Osteoblast (primary cell): Measurements from ENCODE around the gene OR51T1. TPM values are rescaled to one million over a fixed set of nuclear protein-coding genes. Genes with fewer than 3 reads are reported as not detected.
A peak's percentile ranks its signal among the peaks of the same experiment; 100 is the strongest.

ENCODE experiments used
- DNase-seq: peaks from one replicate; pipeline ENCODE4 v3.0.0; 2011; ENCODE audit warnings: low spot score, mixed read lengths; ENCODE audit not compliant: insufficient read length; ENCODE audit errors: missing footprints
- H2AFZ ChIP-seq: 2 replicates; pipeline ENCODE4 v1.6.0; 2011; ENCODE audit warnings: mild to moderate bottlenecking, low read length
- H3K27ac ChIP-seq: 2 replicates; pipeline ENCODE4 v1.5.1; 2011; ENCODE audit warnings: mild to moderate bottlenecking, low read depth, low read length, moderate library complexity
- H3K27me3 ChIP-seq: 2 replicates; pipeline ENCODE4 v1.6.0; 2012; ENCODE audit warnings: mild to moderate bottlenecking, control low read depth, inconsistent platforms, low read length, moderate library complexity; ENCODE audit not compliant: insufficient read depth
- H3K36me3 ChIP-seq: 2 replicates; pipeline ENCODE4 v1.5.1; 2011; ENCODE audit warnings: mild to moderate bottlenecking, low read length, control low read depth, moderate library complexity; ENCODE audit not compliant: insufficient read depth
- H3K4me1 ChIP-seq: 2 replicates; pipeline ENCODE4 v1.5.1; 2011; ENCODE audit warnings: mild to moderate bottlenecking, low read length, control low read depth, moderate library complexity; ENCODE audit not compliant: insufficient read depth
- H3K4me2 ChIP-seq: 2 replicates; pipeline ENCODE4 v1.6.0; 2011; ENCODE audit warnings: mild to moderate bottlenecking, low read length; ENCODE audit not compliant: insufficient read depth
- H3K4me3 ChIP-seq: fragments of 200-600 bp; sonication (generic); 3 replicates; pipeline ENCODE4 v1.5.1; 2012; ENCODE audit warnings: mild to moderate bottlenecking, low read length, inconsistent platforms; ENCODE audit not compliant: insufficient read depth
- H3K79me2 ChIP-seq: 2 replicates; pipeline ENCODE4 v1.6.0; 2012; ENCODE audit warnings: mild to moderate bottlenecking, low read length, control low read depth, inconsistent platforms; ENCODE audit not compliant: insufficient read depth
- H3K9me3 ChIP-seq: 2 replicates; pipeline ENCODE4 v1.5.1; 2011; ENCODE audit warnings: low read depth, low read length, control low read depth
- H4K20me1 ChIP-seq: 2 replicates; pipeline ENCODE4 v1.6.0; 2012; ENCODE audit warnings: mild to moderate bottlenecking, low read length, control low read depth; ENCODE audit not compliant: insufficient read depth
- CTCF ChIP-seq: IDR thresholded peaks from 2 replicates; pipeline ENCODE4 v1.5.1; 2011; ENCODE audit warnings: mild to moderate bottlenecking, low read depth, low read length, moderate library complexity; ENCODE audit errors: extremely low read depth
- total RNA-seq: library from RNA; depleted of rRNA; stranded (reverse); fragments of >200 nt; gene quantifications from 2 replicates; pipeline ENCODE4 v1.2.3, GENCODE V29; 2012

The OR51T1 gene, protein sequence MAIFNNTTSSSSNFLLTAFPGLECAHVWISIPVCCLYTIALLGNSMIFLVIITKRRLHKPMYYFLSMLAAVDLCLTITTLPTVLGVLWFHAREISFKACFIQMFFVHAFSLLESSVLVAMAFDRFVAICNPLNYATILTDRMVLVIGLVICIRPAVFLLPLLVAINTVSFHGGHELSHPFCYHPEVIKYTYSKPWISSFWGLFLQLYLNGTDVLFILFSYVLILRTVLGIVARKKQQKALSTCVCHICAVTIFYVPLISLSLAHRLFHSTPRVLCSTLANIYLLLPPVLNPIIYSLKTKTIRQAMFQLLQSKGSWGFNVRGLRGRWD
- total RNA-seq, result not detected in 2 replicates

DNA sequence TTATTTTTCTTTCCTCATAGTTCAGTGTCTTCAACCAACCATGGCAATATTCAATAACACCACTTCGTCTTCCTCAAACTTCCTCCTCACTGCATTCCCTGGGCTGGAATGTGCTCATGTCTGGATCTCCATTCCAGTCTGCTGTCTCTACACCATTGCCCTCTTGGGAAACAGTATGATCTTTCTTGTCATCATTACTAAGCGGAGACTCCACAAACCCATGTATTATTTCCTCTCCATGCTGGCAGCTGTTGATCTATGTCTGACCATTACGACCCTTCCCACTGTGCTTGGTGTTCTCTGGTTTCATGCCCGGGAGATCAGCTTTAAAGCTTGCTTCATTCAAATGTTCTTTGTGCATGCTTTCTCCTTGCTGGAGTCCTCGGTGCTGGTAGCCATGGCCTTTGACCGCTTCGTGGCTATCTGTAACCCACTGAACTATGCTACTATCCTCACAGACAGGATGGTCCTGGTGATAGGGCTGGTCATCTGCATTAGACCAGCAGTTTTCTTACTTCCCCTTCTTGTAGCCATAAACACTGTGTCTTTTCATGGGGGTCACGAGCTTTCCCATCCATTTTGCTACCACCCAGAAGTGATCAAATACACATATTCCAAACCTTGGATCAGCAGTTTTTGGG, at the start of gene OR51T1:
OR51T1 (plus strand) TSS at position 41 of the 641 bp plus-strand sequence; CDS start at position 41, 0 bp downstream.
- H3K4me3 ChIP-seq, result no peak within 1 kb of the TSS
- H3K36me3 ChIP-seq, result no peaks in the 10 kb centered on the region
- DNase-seq, result no peak
- H3K4me2 ChIP-seq, result peak within 1 kb of the TSS; percentile 17
- peaks cover 5% of the 10 kb centered on the region for H3K4me1 ChIP-seq
- no peak for TF ChIP-seq CTCF
- no peaks in the 10 kb centered on the region for H3K79me2 ChIP-seq
- H3K9me3 ChIP-seq, result no peaks in the 10 kb centered on the region
- no peak within 1 kb of the TSS for H3K27ac ChIP-seq
- no peaks in the 10 kb centered on the region for H4K20me1 ChIP-seq
- H3K27me3 ChIP-seq, result no peaks in the 10 kb centered on the region
- H2AFZ ChIP-seq, result peak within 1 kb of the TSS; percentile 36

DNA sequence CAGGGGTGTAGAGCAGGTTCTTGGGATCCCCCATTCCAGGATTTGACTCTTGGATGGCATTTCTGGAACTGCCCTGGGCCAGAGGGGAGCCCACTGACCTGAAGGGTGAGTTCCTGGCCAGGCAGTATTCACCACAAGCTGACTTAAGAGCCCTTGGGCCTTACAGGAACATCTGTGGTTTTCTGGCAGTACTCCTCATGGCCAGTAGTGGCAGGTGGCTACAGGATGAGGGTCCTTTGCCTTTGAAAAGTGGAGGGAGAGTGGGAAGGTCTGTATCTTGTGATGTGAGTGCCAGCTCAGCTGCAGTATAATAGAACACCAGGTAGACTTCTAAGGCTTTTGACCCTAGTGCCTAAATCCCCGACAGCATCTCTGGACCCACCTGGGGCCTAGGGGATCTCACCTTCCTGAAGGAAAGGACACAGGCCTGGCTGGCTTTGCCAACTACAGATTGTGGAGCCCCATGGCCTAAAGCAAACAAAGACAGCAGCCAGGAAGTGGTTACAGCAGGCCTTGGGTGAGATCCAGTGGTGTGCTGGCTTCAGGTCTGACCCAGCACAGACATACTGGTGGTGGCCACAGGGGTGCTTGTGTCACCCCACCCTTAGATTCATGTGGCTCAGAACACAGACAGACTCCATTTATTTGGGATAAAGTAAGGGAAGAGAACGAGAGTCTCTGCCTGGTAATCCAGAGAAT, 41.7 kb upstream of the OR51T1 start:
- Histone ChIP-seq H3K4me3 (no peak overlapping the region), H3K79me2 (no peaks in the 10 kb centered on the region), H2AFZ (no peak overlapping the region), H3K27me3 (no peaks in the 10 kb centered on the region), H3K4me1 (no peaks in the 10 kb centered on the region), H3K4me2 (no peak overlapping the region), H3K9me3 (no peaks in the 10 kb centered on the region), H4K20me1 (no peaks in the 10 kb centered on the region), H3K36me3 (no peaks in the 10 kb centered on the region), H3K27ac (no peak overlapping the region)
- no peak for DNase-seq
- no peak for TF ChIP-seq CTCF

DNA sequence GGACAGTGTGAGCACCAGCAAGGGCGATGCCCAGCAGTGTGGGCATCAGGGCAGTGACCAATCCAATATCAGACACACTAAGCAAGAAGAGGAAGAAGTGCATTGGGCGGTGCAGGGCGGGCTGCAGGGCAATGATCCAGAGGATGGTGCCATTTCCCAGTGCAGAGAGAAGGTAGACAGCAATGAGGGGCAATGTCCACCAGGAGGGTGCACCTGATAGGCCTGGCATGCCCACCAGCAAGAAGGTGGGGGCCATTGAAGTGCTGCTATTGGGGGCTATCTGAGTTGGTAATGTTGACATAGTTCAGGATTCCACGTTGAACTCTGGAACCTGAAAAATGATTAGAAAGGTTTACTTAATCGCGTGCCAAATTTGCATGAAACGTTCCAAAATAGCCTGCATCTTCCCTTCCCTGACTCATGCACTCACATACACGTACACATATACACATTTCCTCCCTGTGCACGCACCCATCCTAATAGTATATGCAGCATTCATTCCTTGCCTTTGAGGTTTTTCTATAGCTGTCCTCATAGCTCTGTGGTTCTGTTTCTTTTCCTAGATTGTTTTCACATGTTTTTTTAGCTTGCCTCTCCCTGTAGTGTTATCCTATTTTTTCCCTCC, 32.7 kb upstream of the OR51T1 start, which contains the start of gene OR51S1:
OR51S1 (minus strand) TSS at position 301 of the 625 bp plus-strand sequence; CDS start at position 301, 0 bp downstream.
- Histone ChIP-seq H3K27ac (no peak within 1 kb of the TSS), H3K9me3 (no peaks in the 10 kb centered on the region), H3K36me3 (no peaks in the 10 kb centered on the region), H2AFZ (no peak within 1 kb of the TSS), H3K79me2 (no peaks in the 10 kb centered on the region), H3K4me1 (no peaks in the 10 kb centered on the region), H4K20me1 (no peaks in the 10 kb centered on the region), H3K4me3 (no peak within 1 kb of the TSS), H3K27me3 (no peaks in the 10 kb centered on the region), H3K4me2 (no peak within 1 kb of the TSS)
- no peak for DNase-seq
- no peak for TF ChIP-seq CTCF
